ENCODE results near the gene NRP1.

GRCh38 chr10:33332183-33333065 is 2.0 kb downstream of the NRP1 start:
- TF ChIP-seq, protein P1, sequence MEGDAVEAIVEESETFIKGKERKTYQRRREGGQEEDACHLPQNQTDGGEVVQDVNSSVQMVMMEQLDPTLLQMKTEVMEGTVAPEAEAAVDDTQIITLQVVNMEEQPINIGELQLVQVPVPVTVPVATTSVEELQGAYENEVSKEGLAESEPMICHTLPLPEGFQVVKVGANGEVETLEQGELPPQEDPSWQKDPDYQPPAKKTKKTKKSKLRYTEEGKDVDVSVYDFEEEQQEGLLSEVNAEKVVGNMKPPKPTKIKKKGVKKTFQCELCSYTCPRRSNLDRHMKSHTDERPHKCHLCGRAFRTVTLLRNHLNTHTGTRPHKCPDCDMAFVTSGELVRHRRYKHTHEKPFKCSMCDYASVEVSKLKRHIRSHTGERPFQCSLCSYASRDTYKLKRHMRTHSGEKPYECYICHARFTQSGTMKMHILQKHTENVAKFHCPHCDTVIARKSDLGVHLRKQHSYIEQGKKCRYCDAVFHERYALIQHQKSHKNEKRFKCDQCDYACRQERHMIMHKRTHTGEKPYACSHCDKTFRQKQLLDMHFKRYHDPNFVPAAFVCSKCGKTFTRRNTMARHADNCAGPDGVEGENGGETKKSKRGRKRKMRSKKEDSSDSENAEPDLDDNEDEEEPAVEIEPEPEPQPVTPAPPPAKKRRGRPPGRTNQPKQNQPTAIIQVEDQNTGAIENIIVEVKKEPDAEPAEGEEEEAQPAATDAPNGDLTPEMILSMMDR (IDR thresholded peaks at IDR 0.05 in 8 of 11, conservative IDR thresholded peaks at IDR 0.05 in 3 of 11) = no peak
- TF ChIP-seq POLR2A (IDR thresholded peaks at IDR 0.05) (no peak), POLR2AphosphoS5 (IDR thresholded peaks at IDR 0.05) (no peak)

All from spleen (tissue), 7 donors.